ENCODE results near the gene SLC16A14. TPM values are rescaled to one million over a fixed set of nuclear protein-coding genes. Genes with fewer than 3 reads are reported as not detected.

SLC16A14 gene
- total RNA-seq, 2 donors from 2014 or later, result 0.58 TPM; not detected in 1

GRCh38 chr2:229997565-229997964 lies 71.2 kb downstream of the SLC16A14 start:
- no peaks in the 10 kb centered on the region for H3K9me3 Mint-ChIP-seq
- DNase-seq (ENCODE audit: low spot score in 2 of 2) (no peak), ATAC-seq (no peak)
- H3K27ac Mint-ChIP-seq, result no peak overlapping the region
- no peaks in the 10 kb centered on the region for H3K36me3 Mint-ChIP-seq

- H3K9me3 Mint-ChIP-seq, result no peaks in the 10 kb centered on the region
- no peak overlapping the region for H3K27ac Mint-ChIP-seq
- no peak for ATAC-seq
- no peaks in the 10 kb centered on the region for H3K36me3 Mint-ChIP-seq
- DNase-seq (ENCODE audit: low spot score in 2 of 2), result no peak
Measured at GRCh38 chr2:229996320-229996719, 72.4 kb downstream of the SLC16A14 start.

GRCh38 chr2:229993236-229993635 lies 75.5 kb downstream of the SLC16A14 start:
- DNase-seq (ENCODE audit: low spot score in 2 of 2) (no peak), ATAC-seq (no peak)
- Mint-ChIP-seq H3K9me3 (no peaks in the 10 kb centered on the region), H3K27ac (peak overlapping the region in 1 of 2 donors; percentile 12), H3K36me3 (no peaks in the 10 kb centered on the region)

Other genes with a start within 250 kb of the SLC16A14 start
- gene TRIP12, start 146.9 kb downstream of the SLC16A14 start, total RNA-seq, result 100 to 1,000 TPM; 213 to 262 TPM
- gene FBXO36, start 146.4 kb downstream of the SLC16A14 start, total RNA-seq, result 1 to 10 TPM in 1 of 2 donors, under 1 TPM in 1; 0.91 to 1.3 TPM
- 100 to 1,000 TPM in 1 of 2 donors, 10 to 100 TPM in 1; 61.0 to 148 TPM for gene SP110, start 151.1 kb upstream of the SLC16A14 start, total RNA-seq
- 10 to 100 TPM; 75.8 to 77.7 TPM for gene SP140, start 156.8 kb upstream of the SLC16A14 start, total RNA-seq

All from activated naive CD4-positive, alpha-beta T cell treated with anti-CD3 and anti-CD28 coated beads, Interleukin-2, amount 50 U/mL, for 72 hours (primary cell).